Stimulated activated CD4-positive, alpha-beta T cell treated with anti-CD3 and anti-CD28 coated beads, Interleukin-2, amount 100 ng/mL, for 48 hours (primary cell): Measurements from ENCODE around the gene SNED1.

Experiments
- DNase-seq, 2 donors: peaks; one replicate each; pipeline ENCODE4 v3.0.0-alpha.2; 2020

Gene SNED1

DNA sequence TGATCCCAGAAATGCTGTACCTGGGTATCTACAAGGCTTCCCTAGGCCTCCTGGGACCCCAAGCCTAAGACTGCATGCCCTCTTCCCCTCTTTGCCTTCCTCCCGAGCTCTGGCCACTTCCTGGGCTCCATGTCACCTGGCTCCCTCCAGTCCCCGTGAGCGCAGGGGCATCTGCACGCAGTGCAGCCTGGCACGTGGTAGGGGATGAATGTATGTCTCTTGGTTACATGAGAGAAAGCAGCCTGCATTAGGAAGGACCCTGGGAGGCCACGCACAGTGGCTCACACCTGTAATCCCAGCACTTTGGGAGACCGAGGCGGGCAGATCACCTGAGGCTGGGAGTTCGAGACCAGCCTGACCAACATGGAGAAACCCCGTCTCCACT lies 135.0 kb downstream of the SNED1 start:
- DNase-seq, result no peak

DNA sequence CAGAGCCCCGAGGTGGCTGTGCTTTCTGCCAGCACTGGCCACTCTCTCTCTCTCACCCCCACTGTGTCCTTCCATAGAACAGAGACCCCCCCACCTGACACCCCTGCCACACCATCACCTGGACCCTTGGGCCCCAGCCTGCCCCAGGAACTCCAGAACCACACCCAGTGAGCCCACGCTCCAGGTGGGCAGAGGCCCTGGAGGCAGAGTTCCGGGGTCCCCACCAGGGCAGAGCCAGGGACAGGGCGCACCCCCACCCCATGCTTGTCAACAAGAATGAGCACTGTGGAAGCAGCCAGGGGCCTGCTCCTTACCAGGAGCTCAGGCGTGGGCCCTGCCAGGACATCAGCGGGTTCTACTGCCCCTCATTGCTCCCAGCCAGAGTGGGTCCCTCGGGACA lies 136.3 kb downstream of the SNED1 start:
- no peak for DNase-seq

DNA sequence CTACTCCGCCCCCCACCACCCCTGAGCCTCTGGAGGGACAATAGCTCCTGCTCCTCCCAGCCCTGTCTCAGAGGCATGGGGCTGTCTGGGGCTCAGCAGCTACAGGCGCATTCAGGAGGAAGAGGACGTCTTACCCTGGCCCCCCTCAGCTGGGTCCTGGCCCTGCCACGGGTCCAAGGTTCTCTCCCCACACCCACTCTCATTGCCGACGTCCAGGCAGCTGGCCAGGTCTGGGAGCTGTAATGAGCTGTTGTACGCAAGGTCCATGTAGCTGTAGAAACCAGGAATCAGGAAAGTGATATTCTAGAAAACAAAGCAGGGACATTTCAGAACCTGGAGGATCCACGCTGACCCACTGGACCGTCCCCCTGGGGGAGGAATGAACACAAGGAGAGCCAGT lies 137.3 kb downstream of the SNED1 start:
- DNase-seq, result no peak

DNA sequence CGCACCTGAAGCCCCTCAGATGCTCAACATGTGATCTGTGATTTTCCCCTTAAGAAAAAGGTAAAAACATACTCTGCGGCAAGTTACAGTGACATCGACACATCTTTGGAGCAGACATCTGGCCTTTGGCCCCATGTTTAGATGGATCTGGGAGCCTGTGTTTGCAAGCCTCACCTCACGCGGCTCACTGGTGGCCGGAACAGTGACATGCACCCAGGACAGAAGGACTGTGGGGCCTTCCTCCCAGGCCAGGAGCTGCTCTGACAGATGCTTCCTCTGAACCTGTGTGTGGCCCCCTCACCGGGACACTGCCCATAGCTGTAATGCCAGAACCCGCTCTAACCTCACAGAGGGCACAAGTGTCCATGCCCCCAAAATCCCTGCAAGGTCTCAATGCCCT lies 137.8 kb downstream of the SNED1 start:
- no peak for DNase-seq

DNA sequence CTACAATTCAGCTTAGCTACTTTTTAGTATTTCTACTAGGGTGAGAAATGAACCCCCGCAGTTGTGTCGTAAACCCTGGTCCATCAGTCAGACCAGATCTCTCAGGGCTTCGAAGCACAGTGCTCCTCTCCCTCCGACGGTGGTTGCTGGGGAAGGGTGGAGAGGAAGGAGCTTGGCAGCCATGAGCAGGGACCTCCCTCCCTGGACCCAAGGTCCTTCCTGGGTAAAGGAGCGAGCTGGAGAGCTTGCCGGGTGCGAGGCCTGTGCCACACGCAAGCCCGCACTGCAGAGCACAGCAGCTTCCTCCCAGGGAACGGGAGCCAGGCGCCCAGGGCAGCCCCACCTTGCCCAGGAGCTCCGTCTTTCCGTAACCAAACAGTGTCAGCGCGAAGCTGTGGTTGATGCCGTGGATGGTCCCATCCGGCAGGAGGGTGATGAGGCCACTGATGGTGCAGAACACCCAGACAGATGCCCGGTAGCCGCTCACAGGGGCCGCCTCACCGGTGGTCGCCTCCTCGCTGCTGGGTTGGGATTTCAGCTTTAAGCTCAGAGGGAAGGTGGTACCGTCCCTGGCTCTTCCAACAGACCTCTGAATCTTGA lies 138.3 kb downstream of the SNED1 start:
- DNase-seq, result no peak

DNA sequence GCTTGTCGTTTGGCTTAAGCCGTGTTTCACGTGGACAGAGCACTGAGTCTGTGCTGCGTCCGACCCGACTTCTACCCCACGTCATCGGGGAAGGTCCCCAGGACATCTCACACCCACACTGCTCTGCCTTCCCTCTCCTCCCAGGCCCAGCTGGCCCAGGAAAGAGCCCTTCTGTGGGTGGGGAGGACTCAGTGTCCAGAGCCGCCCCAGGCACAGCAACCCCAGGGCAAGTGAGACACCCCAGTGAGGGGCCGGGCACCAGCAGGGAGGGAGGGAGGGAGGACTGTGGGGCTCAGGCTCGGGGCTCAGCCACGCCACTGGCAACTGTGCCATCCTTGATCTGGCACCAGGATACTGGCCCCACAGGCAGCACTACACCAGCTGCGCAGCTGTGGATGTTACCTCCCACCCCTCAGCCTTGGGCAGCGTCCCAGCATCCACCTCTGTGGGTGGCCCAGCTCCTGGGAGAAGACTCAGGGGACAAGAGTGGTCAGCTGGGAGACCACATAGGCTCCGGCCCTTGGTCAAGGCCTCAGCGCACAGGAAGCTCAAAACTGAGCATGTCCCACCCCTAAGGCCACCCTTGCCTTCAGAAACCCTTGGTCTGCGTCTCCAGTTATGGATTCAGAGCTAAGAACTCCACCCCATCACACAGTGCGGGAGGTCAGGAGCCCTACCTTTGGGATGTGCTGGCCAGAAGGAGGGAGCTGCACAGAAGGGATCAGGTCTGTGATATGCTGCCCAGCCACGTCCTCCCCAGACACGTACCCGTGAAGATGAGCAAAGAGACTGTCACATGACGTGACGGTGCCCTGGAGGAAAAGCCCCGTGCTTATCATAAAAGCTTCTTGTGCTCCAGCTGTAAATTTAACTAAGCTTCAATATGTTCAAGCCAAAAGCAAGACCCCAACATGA lies 139.1 kb downstream of the SNED1 start:
- DNase-seq, result no peak

DNA sequence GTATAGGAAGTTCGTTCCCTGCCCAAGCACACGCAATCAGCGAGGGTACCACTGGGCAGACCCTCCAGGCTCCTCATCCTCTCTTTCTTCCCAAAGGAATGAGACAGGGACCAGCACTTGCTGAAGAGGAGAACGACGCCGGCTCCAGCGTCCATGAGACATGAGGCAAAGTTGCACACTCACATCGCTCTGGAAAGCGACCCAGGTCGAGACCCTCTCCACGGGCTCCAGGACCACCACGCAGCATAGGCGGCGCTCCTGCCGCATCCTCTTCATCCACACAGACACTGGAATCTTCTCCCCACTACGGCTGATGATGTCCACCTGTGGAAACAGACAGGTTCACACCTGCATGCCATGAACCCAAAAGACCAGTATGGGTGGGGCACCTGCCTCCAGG lies 140.1 kb downstream of the SNED1 start:
- no peak for DNase-seq

DNA sequence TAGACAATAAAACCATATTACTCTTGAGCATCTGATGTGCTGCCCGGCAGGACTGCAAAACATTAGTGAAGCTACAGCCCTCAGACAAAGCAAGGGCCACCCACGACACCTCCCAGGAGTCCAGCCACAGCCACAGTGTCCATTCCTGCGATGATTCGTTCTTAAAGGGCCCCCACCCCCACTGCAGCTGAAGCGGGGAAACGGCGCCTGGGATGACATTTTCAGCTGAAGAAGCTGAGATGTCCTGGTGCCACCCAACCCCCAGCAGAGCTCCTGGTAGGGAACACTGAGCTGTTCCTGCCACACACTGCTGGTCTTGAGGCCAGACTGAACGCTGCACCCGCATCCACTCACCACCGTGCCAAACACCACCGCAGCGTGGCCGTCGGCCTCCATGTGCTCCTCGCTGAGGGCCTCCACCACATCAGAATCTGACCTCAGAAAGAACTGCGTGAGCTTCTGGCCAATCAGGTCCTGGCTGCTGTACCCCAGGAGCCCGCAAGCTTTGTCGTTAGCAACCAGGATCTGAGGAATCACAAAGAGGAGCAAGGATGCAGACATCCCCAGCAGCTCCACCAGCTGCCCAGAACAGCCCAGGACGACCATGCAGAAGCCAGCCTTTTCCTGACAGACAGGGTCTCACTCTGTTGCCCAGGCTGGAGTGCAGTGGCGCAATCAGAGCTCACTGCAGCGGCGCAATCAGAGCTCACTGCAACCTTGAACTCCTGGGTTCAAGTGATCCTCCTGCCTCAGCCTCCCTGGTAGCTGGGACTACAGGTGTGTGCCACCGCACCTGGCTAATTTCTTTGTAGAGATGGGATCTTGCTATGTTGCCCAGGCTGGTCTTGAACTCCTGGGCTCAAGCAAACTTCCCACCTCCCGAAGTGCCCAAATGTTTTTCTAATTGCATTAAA lies 141.4 kb downstream of the SNED1 start:
- DNase-seq, result no peak

DNA sequence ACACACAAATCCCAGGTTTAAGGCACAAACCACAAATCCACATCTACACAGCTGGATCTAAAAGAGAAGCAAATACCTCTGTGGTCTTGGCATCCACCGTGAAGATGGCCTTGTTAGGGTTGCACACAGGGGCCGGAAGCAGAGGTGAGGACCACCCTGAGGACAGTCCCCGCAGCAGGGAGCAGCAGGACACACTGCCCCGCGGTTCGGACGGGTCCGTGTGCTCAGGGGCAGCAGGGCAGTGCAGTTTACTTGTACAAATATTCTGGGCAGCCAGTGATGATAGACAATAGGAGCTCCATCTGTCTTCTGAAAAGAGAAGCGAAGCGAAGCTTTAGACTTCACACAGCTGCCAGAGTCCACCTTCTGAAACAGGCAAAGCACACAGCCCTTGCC lies 142.0 kb downstream of the SNED1 start:
- no peak for DNase-seq

DNA sequence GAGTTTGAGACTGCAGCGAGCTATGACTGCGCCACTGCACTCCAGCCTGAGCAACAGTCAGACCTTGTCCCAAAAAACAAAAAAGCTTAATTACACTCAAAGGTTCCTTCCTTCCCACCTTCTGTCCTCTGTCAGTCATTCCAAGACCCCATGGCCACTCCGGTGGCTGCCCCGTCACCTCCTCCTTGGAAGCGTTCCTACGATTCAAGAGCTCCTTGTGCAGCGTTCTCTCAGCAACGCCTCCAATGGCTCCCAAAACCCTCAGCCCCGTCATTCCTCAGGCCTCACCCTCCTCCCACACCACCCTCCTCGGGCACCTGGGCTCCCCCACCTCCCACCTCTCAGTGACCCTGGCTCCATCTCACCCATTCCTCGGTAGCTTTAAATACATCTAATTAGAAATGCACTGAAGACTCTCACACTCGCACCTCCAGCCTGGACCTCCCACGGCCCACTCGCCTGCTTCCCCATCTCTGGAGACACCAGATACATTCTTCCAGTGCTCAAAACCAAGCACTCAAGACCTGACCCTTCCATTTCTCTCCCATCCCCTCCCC lies 142.9 kb downstream of the SNED1 start:
- no peak for DNase-seq

DNA sequence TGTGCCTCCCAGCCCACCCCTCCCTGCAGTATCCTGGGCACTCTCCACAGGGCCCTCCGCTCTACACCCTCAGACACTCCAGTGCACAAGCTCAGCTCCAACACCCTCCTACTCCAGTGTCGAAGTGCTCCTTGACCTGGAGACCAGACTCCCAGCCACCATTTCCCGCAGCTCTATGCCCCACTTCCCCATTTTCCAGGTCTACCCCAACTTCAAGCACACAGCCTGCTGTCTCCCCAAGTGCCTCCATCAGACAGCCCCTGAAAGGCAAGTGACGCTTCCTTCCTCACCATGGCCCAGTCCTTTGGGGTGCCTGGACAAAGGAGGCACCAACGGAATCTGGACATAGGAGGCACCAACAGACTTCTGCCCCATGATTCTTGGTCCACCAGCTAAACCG lies 143.6 kb downstream of the SNED1 start:
- DNase-seq, result no peak

DNA sequence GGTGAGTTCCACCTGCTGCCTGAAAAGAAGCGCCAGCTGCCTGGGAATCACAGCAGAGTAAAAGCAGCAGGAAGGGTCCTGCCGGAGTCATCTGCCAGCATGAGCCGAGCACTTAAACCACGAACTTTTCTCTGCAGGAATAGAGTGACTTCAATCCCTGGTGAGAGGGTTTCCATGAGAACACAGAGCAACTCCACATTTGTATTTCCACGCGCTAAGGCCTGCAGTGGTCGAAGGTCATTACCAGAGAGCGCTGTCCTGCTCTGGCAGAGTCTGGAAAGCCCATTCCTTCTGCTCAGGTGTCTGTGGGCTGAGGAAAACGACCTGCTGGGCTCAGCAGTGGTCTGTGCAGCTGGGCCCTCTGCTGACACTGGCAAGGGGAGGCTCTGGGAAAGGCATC lies 144.2 kb downstream of the SNED1 start:
- DNase-seq, result no peak
